Gastroesophageal sphincter (tissue), 3 donors: Measurements from ENCODE around the gene SLC4A1AP.

Experiments used
- CTCF ChIP-seq, 4 experiments: fragments of 200-600 bp in 2 of 4; fragments of 450-650 bp in 2 of 4; sonication (generic) in 1 of 4; IDR thresholded peaks; one replicate each; pipeline ENCODE4 v1.5.1; 2017 to 2019; ENCODE audit warnings: antibody characterized with exemption in 4 of 4, mild to moderate bottlenecking in 2 of 4, moderate library complexity in 2 of 4
- EP300 ChIP-seq: sonication (generic); formaldehyde crosslinking; IDR thresholded peaks from one replicate; pipeline ENCODE4 v1.6.1; 2017; ENCODE audit warnings: antibody characterized with exemption, mild to moderate bottlenecking
- POLR2A ChIP-seq, 2 donors: fragments of 450-650 bp; IDR thresholded peaks; one replicate each; pipeline ENCODE4 v1.6.1; 2017; ENCODE audit warnings: antibody characterized with exemption in 2 of 2, mild to moderate bottlenecking in 2 of 2, moderate library complexity in 1 of 2

GRCh38 chr2:27621524-27621923 is 42.2 kb upstream of the SLC4A1AP start:
- TF ChIP-seq CTCF (IDR thresholded peaks at IDR 0.05), result no peak
- no peak for TF ChIP-seq EP300
- no peak for TF ChIP-seq POLR2A (IDR thresholded peaks at IDR 0.05)
